ENCODE data around the gene HAND1.

The HAND1 gene

DNA sequence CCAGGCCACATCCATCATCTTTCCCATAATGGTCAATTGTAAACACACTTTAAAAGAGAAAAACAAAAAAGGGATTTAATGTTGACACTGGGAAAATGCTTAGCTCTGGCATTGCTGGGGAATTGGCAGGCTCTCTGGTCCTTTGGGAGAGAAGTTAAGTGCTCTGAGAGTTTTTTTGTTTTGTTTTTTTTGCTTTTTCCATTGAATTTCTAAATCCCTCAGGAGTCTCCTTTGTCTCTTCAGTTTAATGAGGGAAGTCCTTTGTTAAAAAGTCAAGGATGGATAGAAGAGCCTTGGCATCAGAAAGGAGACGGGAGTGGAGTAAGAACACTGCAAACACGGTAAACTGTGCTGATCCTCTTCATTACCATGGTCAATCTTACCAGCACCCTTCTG, 7.1 kb upstream of the HAND1 start:
- TF ChIP-seq, protein P1, sequence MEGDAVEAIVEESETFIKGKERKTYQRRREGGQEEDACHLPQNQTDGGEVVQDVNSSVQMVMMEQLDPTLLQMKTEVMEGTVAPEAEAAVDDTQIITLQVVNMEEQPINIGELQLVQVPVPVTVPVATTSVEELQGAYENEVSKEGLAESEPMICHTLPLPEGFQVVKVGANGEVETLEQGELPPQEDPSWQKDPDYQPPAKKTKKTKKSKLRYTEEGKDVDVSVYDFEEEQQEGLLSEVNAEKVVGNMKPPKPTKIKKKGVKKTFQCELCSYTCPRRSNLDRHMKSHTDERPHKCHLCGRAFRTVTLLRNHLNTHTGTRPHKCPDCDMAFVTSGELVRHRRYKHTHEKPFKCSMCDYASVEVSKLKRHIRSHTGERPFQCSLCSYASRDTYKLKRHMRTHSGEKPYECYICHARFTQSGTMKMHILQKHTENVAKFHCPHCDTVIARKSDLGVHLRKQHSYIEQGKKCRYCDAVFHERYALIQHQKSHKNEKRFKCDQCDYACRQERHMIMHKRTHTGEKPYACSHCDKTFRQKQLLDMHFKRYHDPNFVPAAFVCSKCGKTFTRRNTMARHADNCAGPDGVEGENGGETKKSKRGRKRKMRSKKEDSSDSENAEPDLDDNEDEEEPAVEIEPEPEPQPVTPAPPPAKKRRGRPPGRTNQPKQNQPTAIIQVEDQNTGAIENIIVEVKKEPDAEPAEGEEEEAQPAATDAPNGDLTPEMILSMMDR (IDR thresholded peaks at IDR 0.05; ENCODE audit: insufficient read depth, low read depth, low read length, missing control alignments) = no peak
- no peak for DNase-seq (ENCODE audit: low read depth)
- H3K4me3 ChIP-seq (ENCODE audit: low read depth, low read length) = no peak overlapping the region

DNA sequence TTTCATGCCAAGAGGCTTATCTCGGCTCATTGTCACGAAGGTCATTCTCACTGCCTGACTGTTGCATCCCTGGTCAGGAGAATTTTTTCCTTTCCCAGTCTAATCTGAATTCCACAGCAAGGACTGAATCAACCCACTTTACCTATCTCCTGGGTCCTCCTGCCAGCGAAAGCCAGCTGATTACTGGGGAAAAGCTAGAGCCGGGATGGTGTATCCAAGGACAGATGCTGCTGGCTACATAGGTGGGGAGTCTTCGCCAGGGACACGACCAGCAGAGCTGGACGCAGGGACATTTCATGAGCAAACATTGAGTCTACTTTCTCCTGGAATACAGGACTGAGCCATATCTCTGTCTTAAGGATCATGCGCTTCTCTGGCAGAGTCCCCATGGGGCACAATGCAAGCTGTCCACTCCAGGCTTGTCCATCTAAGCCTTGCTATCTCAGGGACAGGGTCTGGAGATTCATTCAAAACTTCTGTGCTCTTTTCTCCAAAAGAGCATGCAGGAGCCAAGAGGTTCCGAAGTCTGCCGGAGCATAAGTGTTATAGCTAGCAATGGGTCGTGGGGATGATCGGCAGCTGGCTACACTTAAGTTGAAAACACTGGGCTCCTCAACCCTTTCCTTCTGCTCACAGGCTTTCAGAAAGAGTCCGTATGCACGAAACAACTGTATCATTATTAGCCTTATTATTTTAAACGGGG, 6.5 kb upstream of the HAND1 start:
- H3K4me3 ChIP-seq (ENCODE audit: low read depth, low read length) = no peak overlapping the region
- TF ChIP-seq, protein P1 (IDR thresholded peaks at IDR 0.05; ENCODE audit: insufficient read depth, low read depth, low read length, missing control alignments) = no peak
- no peak for DNase-seq (ENCODE audit: low read depth)

DNA sequence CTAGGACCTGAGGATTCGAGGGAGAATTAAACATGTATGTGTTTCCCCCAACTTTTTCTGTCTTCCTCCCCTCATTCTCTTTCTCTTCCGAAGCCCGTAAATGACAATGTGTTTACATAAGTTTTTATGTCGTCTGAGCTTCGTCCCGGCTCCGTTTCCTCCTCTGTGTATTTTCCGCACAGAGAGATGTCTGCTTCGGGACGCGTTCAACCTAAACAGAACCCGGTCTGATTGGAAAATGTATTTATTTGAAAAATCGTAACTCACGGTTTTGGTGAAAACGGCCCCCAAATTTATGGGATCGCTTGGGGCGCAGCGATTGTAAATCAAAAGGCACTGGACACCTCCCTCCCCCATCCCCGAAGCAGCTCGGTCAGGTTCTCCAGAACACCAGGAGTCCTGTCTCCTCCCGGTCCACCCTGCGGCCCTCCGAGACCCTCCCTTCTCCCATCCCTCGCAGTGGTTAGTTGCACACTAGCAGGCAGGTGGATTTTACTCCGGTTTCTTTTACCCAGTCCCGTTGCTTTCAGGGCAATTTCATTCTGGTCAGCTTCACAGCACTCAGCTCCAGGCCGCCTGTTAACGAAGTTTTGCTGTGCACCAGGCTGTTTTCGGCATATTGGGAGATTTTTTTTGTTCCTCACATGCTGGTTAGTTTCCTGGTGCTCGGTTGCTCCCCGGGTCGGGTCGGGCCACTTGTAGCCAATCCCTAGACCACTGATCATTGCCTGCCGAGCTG, 5.8 kb upstream of the HAND1 start:
- no peak overlapping the region for H3K4me3 ChIP-seq (ENCODE audit: low read depth, low read length)
- no peak for DNase-seq (ENCODE audit: low read depth)
- TF ChIP-seq, protein P1 (IDR thresholded peaks at IDR 0.05; ENCODE audit: insufficient read depth, low read depth, low read length, missing control alignments) = no peak

DNA sequence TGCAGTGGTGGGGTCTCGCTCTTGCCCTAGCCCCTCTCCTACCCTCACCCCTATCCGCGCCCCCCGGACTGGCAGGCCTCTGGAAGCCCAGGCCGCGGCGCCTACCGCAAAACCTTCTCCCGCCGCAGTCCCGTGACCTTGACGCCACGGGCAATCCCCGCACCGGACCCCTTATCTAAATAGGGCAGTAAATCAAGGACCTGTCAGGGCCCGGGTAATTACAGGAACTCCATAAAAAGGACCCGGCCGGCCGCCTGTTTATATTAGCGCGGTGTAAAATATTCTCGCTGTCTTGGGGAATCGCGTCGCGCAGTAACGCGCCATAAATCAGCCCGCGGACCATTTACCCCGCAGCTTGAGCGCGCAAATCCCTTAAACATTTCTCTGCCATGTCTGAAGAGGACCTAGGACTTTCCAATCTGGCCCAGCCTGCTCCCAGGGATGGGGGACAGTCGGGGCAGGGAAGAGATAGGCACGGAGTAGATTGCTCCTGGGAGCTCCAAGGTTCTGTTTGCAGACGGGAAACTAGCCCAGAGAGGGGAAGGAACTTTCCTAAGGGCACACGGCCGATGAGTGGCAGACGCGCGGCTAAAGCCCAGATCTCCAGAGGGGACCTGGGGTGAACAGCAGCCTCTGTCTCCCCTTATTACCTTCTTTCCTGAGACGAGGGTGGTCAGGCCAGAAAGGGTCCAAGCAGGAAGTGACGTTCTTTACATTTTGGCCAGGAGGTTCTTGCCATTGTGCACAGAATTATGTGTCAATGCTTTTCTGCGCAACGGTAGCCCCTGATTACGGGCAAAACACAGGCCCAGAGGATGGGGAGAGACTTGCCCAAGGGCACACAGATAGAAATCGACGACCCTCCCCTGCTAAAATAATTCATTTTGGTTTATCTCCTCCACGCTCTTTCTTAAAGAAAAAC, 4.8 kb upstream of the HAND1 start:
- H3K4me3 ChIP-seq (ENCODE audit: low read depth, low read length) = no peak overlapping the region
- TF ChIP-seq, protein P1 (IDR thresholded peaks at IDR 0.05; ENCODE audit: insufficient read depth, low read depth, low read length, missing control alignments) = no peak

DNA sequence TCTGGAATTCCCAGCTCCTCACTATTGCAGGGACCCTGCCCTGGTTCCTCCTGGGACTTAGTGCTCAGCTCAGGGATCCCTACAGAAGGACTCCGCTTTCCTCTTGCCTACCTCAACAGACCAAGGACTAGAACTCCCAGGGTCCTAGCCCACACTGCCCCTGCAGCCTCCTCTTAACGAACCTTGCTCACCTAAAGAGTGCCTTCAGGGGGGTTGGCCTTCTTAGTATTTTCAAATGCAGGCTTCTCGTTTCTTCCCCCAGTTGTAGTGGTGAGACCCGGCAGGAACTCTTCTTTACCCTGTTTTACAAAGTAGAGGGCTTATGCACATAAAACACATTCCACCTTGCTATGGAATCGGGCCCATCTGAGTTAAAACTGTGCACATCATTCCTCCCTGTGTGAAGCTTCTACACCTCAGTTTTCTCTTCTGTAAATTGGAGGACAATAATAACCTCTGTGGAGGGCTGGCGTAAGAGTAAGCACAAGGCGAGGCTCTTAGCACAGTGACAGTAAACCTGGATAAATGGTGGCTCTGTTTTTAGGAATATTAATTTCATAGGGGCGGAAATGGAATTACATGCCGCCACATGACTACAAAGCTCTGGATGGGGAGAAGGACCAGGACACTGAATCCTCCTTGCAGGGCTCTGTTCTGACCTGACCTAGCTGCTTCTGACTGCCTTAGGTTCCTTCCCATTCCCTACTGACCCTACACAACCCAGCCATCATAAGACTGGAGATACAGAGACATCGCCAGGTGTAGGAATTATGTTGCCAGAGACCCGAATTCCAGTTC, 3.8 kb upstream of the HAND1 start:
- DNase-seq (ENCODE audit: low read depth) = no peak
- H3K4me3 ChIP-seq (ENCODE audit: low read depth, low read length) = no peak overlapping the region
- TF ChIP-seq, protein P1 (IDR thresholded peaks at IDR 0.05; ENCODE audit: insufficient read depth, low read depth, low read length, missing control alignments) = no peak

More for the DNA sequence above, 4.8 kb upstream of the HAND1 start:
- DNase-seq (ENCODE audit: low read depth) = no peak

DNA sequence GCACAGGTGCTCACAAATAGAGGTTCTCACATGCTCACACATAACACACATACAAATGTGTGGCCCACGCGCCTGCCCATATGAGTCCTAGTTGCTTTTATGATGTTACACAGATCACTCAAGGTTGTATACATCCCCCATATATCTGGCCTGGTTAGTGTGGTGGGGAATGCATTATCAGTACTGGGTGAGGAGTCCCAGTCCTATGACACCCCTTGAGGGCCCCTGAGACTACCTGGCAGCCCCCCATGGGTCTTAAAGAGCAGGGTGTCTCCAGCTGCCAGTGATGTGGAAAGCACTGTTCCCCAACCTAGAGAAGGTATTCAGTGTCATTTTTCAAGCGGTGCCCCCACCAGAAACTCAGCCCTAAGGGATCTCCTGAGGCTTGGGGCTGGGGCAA, 2.8 kb upstream of the HAND1 start:
- DNase-seq (ENCODE audit: low read depth) = no peak
- TF ChIP-seq, protein P1 (IDR thresholded peaks at IDR 0.05; ENCODE audit: insufficient read depth, low read depth, low read length, missing control alignments) = no peak
- H3K4me3 ChIP-seq (ENCODE audit: low read depth, low read length) = no peak overlapping the region

Data from GM12865 (cell line).